Colonic mucosa (tissue), 4 donors: ENCODE data around the gene MRPL2. TPM values are rescaled to one million over a fixed set of nuclear protein-coding genes. Genes with fewer than 3 reads are reported as not detected.

Experiments used
- DNase-seq: peaks from one replicate; pipeline ENCODE4 v3.0.0-alpha.2; 2020
- H3K27ac ChIP-seq: fragments of 200-600 bp; one replicate; pipeline ENCODE4 v1.8.0; 2021
- H3K27me3 ChIP-seq: fragments of 200-600 bp; one replicate; pipeline ENCODE4 v1.8.0; 2021
- H3K36me3 ChIP-seq: fragments of 200-600 bp; one replicate; pipeline ENCODE4 v1.8.0; 2021
- H3K4me1 ChIP-seq: fragments of 200-600 bp; one replicate; pipeline ENCODE4 v1.8.0; 2021; ENCODE audit warnings: mild to moderate bottlenecking
- H3K4me3 ChIP-seq: fragments of 200-600 bp; one replicate; pipeline ENCODE4 v1.8.0; 2021
- H3K9ac ChIP-seq, 2 donors: one replicate each; pipeline ENCODE4 v1.7.0; 2013; ENCODE audit warnings: control low read depth in 2 of 2, low read depth in 2 of 2, low read length in 2 of 2
- H3K9me3 ChIP-seq: fragments of 200-600 bp; one replicate; pipeline ENCODE4 v1.8.0; 2021
- CTCF ChIP-seq: fragments of 200-600 bp; IDR thresholded peaks from one replicate; pipeline ENCODE4 v1.8.0; 2022; ENCODE audit warnings: antibody characterized with exemption, mild to moderate bottlenecking
- intact Hi-C: fragments of 100-400 bp; cut with DNase I; formaldehyde crosslinking; loops from one replicate; pipeline ENCODE4 v1.14.1; 2022
- total RNA-seq, 2 donors: library from RNA; stranded (reverse); fragmentation: NEBNext Ultra II Directional in 1 of 2; extraction: Animal tissue kit (Norgen Biotek cat#: 25700) in 1 of 2; gene quantifications; one replicate each; pipeline ENCODE4 v1.2.1, GENCODE V29; 2021
- donor health status: healthy.
- donor health status: DM: no; HTN: no; CAD: no.
- donor health status: DM: no; HTN: no; CAD: no.

MRPL2 gene
- 100 to 1,000 TPM in 1 of 2 donors, 10 to 100 TPM in 1; 73.2 to 112 TPM for total RNA-seq

- Histone ChIP-seq H3K36me3 (no peaks in the 10 kb centered on the region), H3K4me1 (peaks cover 11% of the 10 kb centered on the region), H3K27me3 (no peaks in the 10 kb centered on the region), H3K9me3 (no peaks in the 10 kb centered on the region), H3K9ac (peak within 1 kb of the TSS; percentile 88 to 98), H3K4me3 (peak within 1 kb of the TSS; percentile 55), H3K27ac (peak within 1 kb of the TSS; percentile 94)
- peak; percentile 99 for DNase-seq
- intact Hi-C loops, result no loop called here
- TF ChIP-seq CTCF, result no peak
These were observed at the start of gene MRPL2, which contains the start of gene KLC4 for GRCh38 chr6:43059168-43060033. Gene MRPL2 (minus strand): TSS chr6:43059434. CDS start chr6:43059381, 53 bp downstream. Gene KLC4 (plus strand): TSS chr6:43059631. CDS start chr6:43061336, 1,705 bp downstream.

GRCh38 chr6:43107344-43108062 is 48.3 kb upstream of the MRPL2 start:
- DNase-seq, result no peak
- TF ChIP-seq CTCF, result no peak
- Histone ChIP-seq H3K27ac (no peak overlapping the region), H3K9ac (no peak overlapping the region), H3K9me3 (no peaks in the 10 kb centered on the region), H3K4me3 (no peak overlapping the region), H3K4me1 (no peaks in the 10 kb centered on the region), H3K27me3 (no peaks in the 10 kb centered on the region), H3K36me3 (no peaks in the 10 kb centered on the region)
- intact Hi-C loops, result no loop called here

GRCh38 chr6:43105538-43106222 is 46.4 kb upstream of the MRPL2 start:
- intact Hi-C loops, result no loop called here
- no peaks in the 10 kb centered on the region for H3K9me3 ChIP-seq
- TF ChIP-seq CTCF, result no peak

GRCh38 chr6:43103253-43103876 is 44.1 kb upstream of the MRPL2 start:
- H3K4me3 ChIP-seq, result no peak overlapping the region
- H3K27me3 ChIP-seq, result no peaks in the 10 kb centered on the region
- H3K27ac ChIP-seq, result no peak overlapping the region
- no peaks in the 10 kb centered on the region for H3K9me3 ChIP-seq
- H3K36me3 ChIP-seq, result no peaks in the 10 kb centered on the region
- intact Hi-C loops, result no loop called here
- no peak for TF ChIP-seq CTCF
- no peak overlapping the region for H3K9ac ChIP-seq
- DNase-seq, result no peak
- no peaks in the 10 kb centered on the region for H3K4me1 ChIP-seq

More at GRCh38 chr6:43105538-43106222, 46.4 kb upstream of the MRPL2 start:
- Histone ChIP-seq H3K27me3 (no peaks in the 10 kb centered on the region), H3K4me1 (no peaks in the 10 kb centered on the region), H3K9ac (no peak overlapping the region), H3K4me3 (no peak overlapping the region), H3K27ac (no peak overlapping the region), H3K36me3 (no peaks in the 10 kb centered on the region)
- DNase-seq, result no peak

- no peak overlapping the region for H3K9ac ChIP-seq
- no peaks in the 10 kb centered on the region for H3K27me3 ChIP-seq
- no peak for DNase-seq
- H3K4me1 ChIP-seq, result no peaks in the 10 kb centered on the region
- H3K27ac ChIP-seq, result no peak overlapping the region
- no peaks in the 10 kb centered on the region for H3K9me3 ChIP-seq
- TF ChIP-seq CTCF, result no peak
- no peaks in the 10 kb centered on the region for H3K36me3 ChIP-seq
- intact Hi-C loops, result no loop called here
- H3K4me3 ChIP-seq, result no peak overlapping the region
These were observed 42.3 kb upstream of the MRPL2 start for GRCh38 chr6:43101497-43101896.
